Mesendoderm (in vitro differentiated cells): ENCODE data around the gene ASPSCR1.
"Not testable (repeated sequence)": the region's sequence is repeated elsewhere in the genome, so short reads cannot be mapped to it uniquely, and the experiment has no call there.

Experiments
- DNase-seq: peaks from one replicate; pipeline ENCODE4 v3.0.0; 2013
- H2AK5ac ChIP-seq: 2 replicates; pipeline ENCODE4 v1.6.1; 2013; ENCODE audit warnings: low read length, inconsistent platforms
- H2BK120ac ChIP-seq: 2 replicates; pipeline ENCODE4 v1.6.1; 2013; ENCODE audit warnings: low read depth, mild to moderate bottlenecking, low read length, moderate library complexity, mixed read lengths
- H2BK15ac ChIP-seq: replicated peaks from 2 replicates; pipeline ENCODE4 v1.6.1; 2013; ENCODE audit warnings: low read depth, mild to moderate bottlenecking, moderate library complexity
- H2BK5ac ChIP-seq: 2 replicates; pipeline ENCODE4 v1.6.1; 2013; ENCODE audit warnings: low read length, inconsistent platforms
- H3K18ac ChIP-seq: 2 replicates; pipeline ENCODE4 v1.6.1; 2013; ENCODE audit warnings: mild to moderate bottlenecking, low read length, mixed read lengths
- H3K23ac ChIP-seq: one replicate; pipeline ENCODE4 v1.6.1; 2013; ENCODE audit warnings: low read length
- H3K27ac ChIP-seq: 2 replicates; pipeline ENCODE4 v1.5.1; 2013; ENCODE audit warnings: low read depth, mild to moderate bottlenecking, inconsistent platforms, low read length, moderate library complexity
- H3K27me3 ChIP-seq: 2 replicates; pipeline ENCODE4 v1.6.1; 2013; ENCODE audit warnings: low read length, control low read depth, mild to moderate bottlenecking, inconsistent platforms; ENCODE audit not compliant: insufficient read depth, poor library complexity
- H3K36me3 ChIP-seq: 2 replicates; pipeline ENCODE4 v1.6.1; 2013; ENCODE audit warnings: low read length, inconsistent platforms; ENCODE audit not compliant: control insufficient read depth, insufficient read depth
- H3K4ac ChIP-seq: one replicate; pipeline ENCODE4 v1.6.1; 2013; ENCODE audit warnings: low read depth, mild to moderate bottlenecking, low read length, moderate library complexity
- H3K4me1 ChIP-seq: 2 replicates; pipeline ENCODE4 v1.6.1; 2013; ENCODE audit warnings: low read depth, low read length, inconsistent platforms; ENCODE audit not compliant: control insufficient read depth
- H3K4me2 ChIP-seq: 2 replicates; pipeline ENCODE4 v1.6.1; 2013; ENCODE audit warnings: low read length
- H3K4me3 ChIP-seq: 2 replicates; pipeline ENCODE4 v1.5.1; 2013; ENCODE audit warnings: mild to moderate bottlenecking, low read length
- H3K56ac ChIP-seq: one replicate; pipeline ENCODE4 v1.6.1; 2013; ENCODE audit warnings: low read length
- H3K79me1 ChIP-seq: 2 replicates; pipeline ENCODE4 v1.6.1; 2013; ENCODE audit warnings: low read length, inconsistent platforms
- H3K79me2 ChIP-seq: 2 replicates; pipeline ENCODE4 v1.6.1; 2013; ENCODE audit warnings: mild to moderate bottlenecking, low read length; ENCODE audit not compliant: control insufficient read depth, insufficient read depth
- H3K9ac ChIP-seq: 2 replicates; pipeline ENCODE4 v1.6.1; 2013; ENCODE audit warnings: low read length, inconsistent platforms
- H4K5ac ChIP-seq: one replicate; pipeline ENCODE4 v1.6.1; 2013; ENCODE audit warnings: low read length
- H4K8ac ChIP-seq: one replicate; pipeline ENCODE4 v1.6.1; 2013; ENCODE audit warnings: low read depth, mild to moderate bottlenecking, control low read depth, low read length, moderate library complexity
- WGBS: extraction: QIAGEN DNeasy Blood & Tissue Kit; methylation state at CpG from one replicate; pipeline ENCODE4 v1.1.7; 2013; ENCODE audit warnings: low lambda C conversion rate, missing lambda C conversion rate; ENCODE audit not compliant: insufficient coverage; ENCODE audit errors: extremely low coverage; 5-methylcytosine and 5-hydroxymethylcytosine counted together

Gene ASPSCR1

GRCh38 chr17:82035956-82036633 lies 58.7 kb downstream of the ASPSCR1 start:
- no peak overlapping the region for H2AK5ac ChIP-seq
- no peak overlapping the region for H4K8ac ChIP-seq
- H3K4me3 ChIP-seq: no peak overlapping the region
- H3K79me1 ChIP-seq: no peaks in the 10 kb centered on the region
- H2BK5ac ChIP-seq: no peak overlapping the region
- no peak overlapping the region for H4K5ac ChIP-seq
- H3K9ac ChIP-seq: peak overlapping the region; percentile 89
- H3K36me3 ChIP-seq: no peaks in the 10 kb centered on the region
- no peak overlapping the region for H3K4ac ChIP-seq
- no peaks in the 10 kb centered on the region for H3K4me1 ChIP-seq
- no peak for DNase-seq
- WGBS: no CpG with 5 or more reads among the region's 20 CpGs
- no peak overlapping the region for H3K4me2 ChIP-seq
- no peaks in the 10 kb centered on the region for H3K27me3 ChIP-seq
- no peak overlapping the region for H2BK120ac ChIP-seq
- peak overlapping the region; percentile 45 for H3K23ac ChIP-seq
- H3K56ac ChIP-seq: peak overlapping the region; percentile 91
- no peak overlapping the region for H2BK15ac ChIP-seq
- H3K79me2 ChIP-seq: no peaks in the 10 kb centered on the region
- no peak overlapping the region for H3K27ac ChIP-seq
- H3K18ac ChIP-seq: no peak overlapping the region

- DNase-seq: no peak
- Histone ChIP-seq H3K4me3 (peak overlapping the region; percentile 38), H3K79me1 (no peaks in the 10 kb centered on the region), H3K18ac (no peak overlapping the region), H3K4me1 (no peaks in the 10 kb centered on the region), H3K4ac (no peak overlapping the region), H2AK5ac (no peak overlapping the region), H3K23ac (peak overlapping the region; percentile 45), H3K56ac (peak overlapping the region; percentile 91), H3K9ac (peak overlapping the region; percentile 89), H2BK120ac (no peak overlapping the region), H4K5ac (no peak overlapping the region), H3K36me3 (no peaks in the 10 kb centered on the region), H4K8ac (no peak overlapping the region), H3K27me3 (no peaks in the 10 kb centered on the region), H3K4me2 (peak overlapping the region; percentile 96), H2BK15ac (no peak overlapping the region), H3K79me2 (no peaks in the 10 kb centered on the region), H2BK5ac (no peak overlapping the region), H3K27ac (no peak overlapping the region)
- WGBS: no CpG with 5 or more reads among the region's 23 CpGs
Measured at GRCh38 chr17:82036634-82037091, 59.2 kb downstream of the ASPSCR1 start.

GRCh38 chr17:82037092-82037888 lies 59.9 kb downstream of the ASPSCR1 start, which contains the start of gene DCXR:
DCXR (minus strand) TSS chr17:82037697; CDS start chr17:82037682, 15 bp downstream.
- no peaks in the 10 kb centered on the region for H3K79me2 ChIP-seq
- no peak within 1 kb of the TSS for H2AK5ac ChIP-seq
- peak within 1 kb of the TSS; percentile 45 for H3K23ac ChIP-seq
- H3K4me2 ChIP-seq: peak within 1 kb of the TSS; percentile 96
- no peak within 1 kb of the TSS for H4K8ac ChIP-seq
- H3K18ac ChIP-seq: peak within 1 kb of the TSS; percentile 33
- H2BK5ac ChIP-seq: no peak within 1 kb of the TSS
- H3K79me1 ChIP-seq: no peaks in the 10 kb centered on the region
- H3K4me1 ChIP-seq: no peaks in the 10 kb centered on the region
- no CpG with 5 or more reads among the region's 92 CpGs for WGBS
- H3K56ac ChIP-seq: peak within 1 kb of the TSS; percentile 91
- no peak within 1 kb of the TSS for H3K4ac ChIP-seq
- DNase-seq: peak; percentile 98
- H4K5ac ChIP-seq: no peak within 1 kb of the TSS
- no peaks in the 10 kb centered on the region for H3K27me3 ChIP-seq
- no peaks in the 10 kb centered on the region for H3K36me3 ChIP-seq
- H3K9ac ChIP-seq: peak within 1 kb of the TSS; percentile 89
- H3K27ac ChIP-seq: peak within 1 kb of the TSS; percentile 68
- peak within 1 kb of the TSS; percentile 39 for H3K4me3 ChIP-seq
- H2BK120ac ChIP-seq: no peak within 1 kb of the TSS
- no peak within 1 kb of the TSS for H2BK15ac ChIP-seq

- Histone ChIP-seq H3K27me3 (no peaks in the 10 kb centered on the region), H3K4ac (no peak overlapping the region), H2BK5ac (no peak overlapping the region), H3K23ac (no peak overlapping the region), H3K18ac (no peak overlapping the region), H2BK15ac (no peak overlapping the region), H3K79me1 (no peaks in the 10 kb centered on the region), H4K8ac (no peak overlapping the region), H2BK120ac (no peak overlapping the region), H2AK5ac (no peak overlapping the region), H3K4me3 (no peak overlapping the region), H3K9ac (no peak overlapping the region), H3K56ac (no peak overlapping the region), H3K27ac (no peak overlapping the region), H3K36me3 (no peaks in the 10 kb centered on the region), H3K79me2 (no peaks in the 10 kb centered on the region), H3K4me2 (peak overlapping the region; percentile 3), H3K4me1 (no peaks in the 10 kb centered on the region), H4K5ac (no peak overlapping the region)
- no peak for DNase-seq
- no CpG with 5 or more reads among the region's 10 CpGs for WGBS
Measured at GRCh38 chr17:82037889-82038195, 60.4 kb downstream of the ASPSCR1 start.

DNA sequence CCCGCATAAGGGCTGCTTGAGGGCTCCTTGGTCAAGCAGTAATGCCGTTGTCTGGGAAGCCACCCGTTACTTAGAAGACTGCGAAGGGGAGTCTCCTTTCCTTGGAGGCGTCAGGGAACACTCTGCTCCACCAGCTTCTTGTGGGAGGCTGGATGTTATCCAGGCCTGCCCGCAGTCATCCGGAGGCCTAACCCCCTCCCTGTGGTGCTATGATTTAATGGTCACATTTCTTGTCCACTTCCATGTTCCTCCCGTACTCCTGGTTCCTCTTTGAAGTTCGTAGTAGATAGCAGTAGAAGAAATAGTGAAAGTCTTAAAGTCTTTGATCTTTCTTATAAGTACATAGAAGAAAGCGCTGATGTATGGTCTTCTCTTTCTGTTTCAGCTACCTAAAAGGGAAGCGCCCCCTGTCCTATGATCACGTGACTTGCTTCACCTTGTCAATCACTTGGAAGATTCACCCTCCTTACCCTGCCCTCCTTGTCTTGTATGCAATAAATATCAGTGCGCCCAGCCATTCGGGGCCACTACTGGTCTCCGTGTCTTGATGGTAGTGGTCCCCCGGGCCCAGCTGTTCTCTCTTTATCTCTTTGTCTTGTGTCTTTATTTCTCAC lies 61.5 kb downstream of the ASPSCR1 start:
- not testable (repeated sequence) for H3K79me2 ChIP-seq, H3K4me1 ChIP-seq, H3K27me3 ChIP-seq, H2BK15ac ChIP-seq, DNase-seq, H3K9ac ChIP-seq, H3K4ac ChIP-seq, H2BK120ac ChIP-seq, H4K8ac ChIP-seq, H3K4me2 ChIP-seq, H3K23ac ChIP-seq, H3K79me1 ChIP-seq, H3K27ac ChIP-seq, H2AK5ac ChIP-seq, H3K36me3 ChIP-seq, H3K4me3 ChIP-seq, H2BK5ac ChIP-seq, H3K18ac ChIP-seq, H4K5ac ChIP-seq, H3K56ac ChIP-seq
- WGBS: no CpG with 5 or more reads among the region's 16 CpGs
